Stimulated activated CD4-positive, alpha-beta T cell treated with anti-CD3 and anti-CD28 coated beads, Interleukin-1b, Interleukin-23, amount 100 ng/mL, for 48 hours (primary cell): Measurements from ENCODE around the gene IGLL5.
A peak's percentile ranks its signal among the peaks of the same experiment; 100 is the strongest.
"Not testable (repeated sequence)": the region's sequence is repeated elsewhere in the genome, so short reads cannot be mapped to it uniquely, and the experiment has no call there.

Source experiments
- DNase-seq: peaks from one replicate; pipeline ENCODE4 v3.0.0-alpha.2; 2020

Gene IGLL5

GRCh38 chr22:22916952-22917290, 29.3 kb downstream of the IGLL5 start:
- DNase-seq, result no peak

GRCh38 chr22:22917377-22917776, 29.8 kb downstream of the IGLL5 start:
- no peak for DNase-seq

GRCh38 chr22:22918297-22918965, 30.8 kb downstream of the IGLL5 start:
- DNase-seq, result no peak

GRCh38 chr22:22919041-22919440, 31.4 kb downstream of the IGLL5 start:
- DNase-seq, result no peak

GRCh38 chr22:22920104-22920654, 32.6 kb downstream of the IGLL5 start:
- no peak for DNase-seq

- DNase-seq, result no peak
Measured at GRCh38 chr22:22920910-22921550, 33.4 kb downstream of the IGLL5 start.

GRCh38 chr22:22921575-22921974, 34.0 kb downstream of the IGLL5 start:
- no peak for DNase-seq

- DNase-seq, result not testable (repeated sequence)
Measured at GRCh38 chr22:22922092-22922953, 34.7 kb downstream of the IGLL5 start.

- no peak for DNase-seq
Measured at GRCh38 chr22:22922954-22923319, 35.3 kb downstream of the IGLL5 start.

GRCh38 chr22:22923379-22923778, 35.8 kb downstream of the IGLL5 start:
- no peak for DNase-seq

- no peak for DNase-seq
Measured at GRCh38 chr22:22923930-22924329, 36.3 kb downstream of the IGLL5 start.

GRCh38 chr22:22924369-22925145, 36.9 kb downstream of the IGLL5 start:
- DNase-seq, result no peak

- no peak for DNase-seq
Measured at GRCh38 chr22:22925146-22925804, 37.7 kb downstream of the IGLL5 start.

- no peak for DNase-seq
Measured at GRCh38 chr22:22925805-22926369, 38.3 kb downstream of the IGLL5 start.

GRCh38 chr22:22926370-22927195, 39.0 kb downstream of the IGLL5 start:
- no peak for DNase-seq

GRCh38 chr22:22927196-22927887, 39.7 kb downstream of the IGLL5 start:
- DNase-seq, result no peak

GRCh38 chr22:22927888-22928665, 40.5 kb downstream of the IGLL5 start:
- DNase-seq, result no peak

GRCh38 chr22:22928666-22929380, 41.2 kb downstream of the IGLL5 start:
- peak; percentile 49 for DNase-seq
